Loucy (cell line): Measurements from ENCODE around the gene PTGER3.

ENCODE experiments used
- H2AFZ ChIP-seq: fragments of 200-600 bp; sonication (generic); 2 replicates; pipeline ENCODE4 v1.6.0; 2016; ENCODE audit warnings: antibody characterized with exemption, mild to moderate bottlenecking, low read length, moderate library complexity
- H3F3A ChIP-seq: fragments of 200-600 bp; 2 replicates; pipeline ENCODE4 v1.6.0; 2016; ENCODE audit warnings: antibody characterized with exemption, low read depth, mild to moderate bottlenecking
- H3K27me3 ChIP-seq: fragments of 200-600 bp; sonication (generic); 2 replicates; pipeline ENCODE4 v1.6.1; 2014; ENCODE audit warnings: low read length, mild to moderate bottlenecking; ENCODE audit not compliant: insufficient read depth, poor library complexity, severe bottlenecking
- H3K36me3 ChIP-seq: fragments of 200-600 bp; sonication (generic); 2 replicates; pipeline ENCODE4 v1.6.1; 2016; ENCODE audit warnings: low read length; ENCODE audit not compliant: insufficient read depth
- H3K4me1 ChIP-seq: fragments of 200-600 bp; sonication (generic); 2 replicates; pipeline ENCODE4 v1.5.1; 2014; ENCODE audit warnings: low read length, mild to moderate bottlenecking; ENCODE audit not compliant: insufficient read depth, poor library complexity, severe bottlenecking
- H3K4me2 ChIP-seq: fragments of 200-600 bp; sonication (generic); 2 replicates; pipeline ENCODE4 v1.6.0; 2014; ENCODE audit warnings: antibody characterized with exemption, low read length, low read depth, mild to moderate bottlenecking; ENCODE audit not compliant: poor library complexity, severe bottlenecking
- H3K4me3 ChIP-seq: fragments of 200-600 bp; sonication (generic); 2 replicates; pipeline ENCODE4 v1.5.1; 2014; ENCODE audit warnings: low read length, mild to moderate bottlenecking, mixed read lengths; ENCODE audit not compliant: poor library complexity, severe bottlenecking
- H3K79me2 ChIP-seq: fragments of 200-600 bp; sonication (generic); 2 replicates; pipeline ENCODE4 v1.6.1; 2014; ENCODE audit warnings: low read length; ENCODE audit not compliant: insufficient read depth
- H3K9ac ChIP-seq: fragments of 200-600 bp; sonication (generic); 2 replicates; pipeline ENCODE4 v1.6.0; 2014; ENCODE audit warnings: mild to moderate bottlenecking, low read depth, low read length, moderate library complexity; ENCODE audit not compliant: poor library complexity, severe bottlenecking
- H3K9me2 ChIP-seq: fragments of 200-600 bp; sonication (generic); replicated peaks from 2 replicates; pipeline ENCODE4 v1.6.1; 2016; ENCODE audit warnings: low read depth, low read length, mixed read lengths
- H3K9me3 ChIP-seq: fragments of 200-600 bp; sonication (generic); 2 replicates; pipeline ENCODE4 v1.6.1; 2014; ENCODE audit warnings: mild to moderate bottlenecking, antibody characterized with exemption, low read length, low read depth; ENCODE audit not compliant: insufficient read depth
- H4K20me1 ChIP-seq: fragments of 200-600 bp; sonication (generic); 2 replicates; pipeline ENCODE4 v1.6.0; 2014; ENCODE audit warnings: antibody characterized with exemption, low read length, mild to moderate bottlenecking; ENCODE audit not compliant: insufficient read depth, poor library complexity, severe bottlenecking
- CTCF ChIP-seq: fragments of 200-600 bp; sonication (generic); conservative IDR thresholded peaks from 2 replicates; pipeline ENCODE4 v1.5.1; 2014; ENCODE audit warnings: mild to moderate bottlenecking, antibody characterized with exemption, low read length
- EZH2phosphoT487 ChIP-seq: fragments of 200-600 bp; IDR thresholded peaks from 2 replicates; pipeline ENCODE4 v1.6.1; 2018; ENCODE audit warnings: antibody characterized with exemption, mild to moderate bottlenecking, moderate library complexity, borderline replicate concordance

Gene PTGER3

GRCh38 chr1:71074681-71075080 is 27.1 kb upstream of the PTGER3 start:
- Histone ChIP-seq H3K9me2 (no peaks in the 10 kb centered on the region), H3K36me3 (peaks cover 77% of the 10 kb centered on the region), H3K9me3 (no peaks in the 10 kb centered on the region), H2AFZ (no peak overlapping the region), H3K79me2 (peaks cover 84% of the 10 kb centered on the region), H3F3A (0 out of 2 replicates have a peak, but pooled peaks cover under 1% of the 10 kb centered on the region), H3K27me3 (no peaks in the 10 kb centered on the region), H3K4me3 (peak overlapping the region; percentile 17), H3K9ac (no peak overlapping the region), H4K20me1 (peaks cover 88% of the 10 kb centered on the region), H3K4me2 (peak overlapping the region; percentile 91), H3K4me1 (peaks cover 49% of the 10 kb centered on the region)
- TF ChIP-seq EZH2phosphoT487 (no peak), CTCF (no peak)

GRCh38 chr1:71072273-71072672 is 24.7 kb upstream of the PTGER3 start:
- Histone ChIP-seq H3K4me1 (peaks cover 45% of the 10 kb centered on the region), H3K9me2 (no peaks in the 10 kb centered on the region), H3K79me2 (peaks cover 65% of the 10 kb centered on the region), H3K9ac (no peak overlapping the region), H3K9me3 (no peaks in the 10 kb centered on the region), H3K27me3 (no peaks in the 10 kb centered on the region), H3F3A (peaks cover 2% of the 10 kb centered on the region; the same call in 1 of the 2 replicates), H3K4me3 (no peak overlapping the region), H2AFZ (no peak overlapping the region), H3K4me2 (no peak overlapping the region), H4K20me1 (peaks cover 64% of the 10 kb centered on the region), H3K36me3 (peaks cover 91% of the 10 kb centered on the region)
- TF ChIP-seq EZH2phosphoT487 (no peak), CTCF (no peak)

GRCh38 chr1:71071720-71072119 is 24.1 kb upstream of the PTGER3 start:
- H3F3A ChIP-seq = peaks cover 2% of the 10 kb centered on the region; the same call in 1 of the 2 replicates
- H2AFZ ChIP-seq = no peak overlapping the region
- peaks cover 59% of the 10 kb centered on the region for H4K20me1 ChIP-seq
- H3K9me3 ChIP-seq = no peaks in the 10 kb centered on the region
- peak overlapping the region; percentile 6 for H3K4me2 ChIP-seq
- TF ChIP-seq CTCF = no peak
- no peak for TF ChIP-seq EZH2phosphoT487
- H3K9ac ChIP-seq = no peak overlapping the region
- H3K36me3 ChIP-seq = peaks cover 92% of the 10 kb centered on the region
- H3K4me3 ChIP-seq = no peak overlapping the region
- H3K4me1 ChIP-seq = peaks cover 45% of the 10 kb centered on the region
- H3K9me2 ChIP-seq = no peaks in the 10 kb centered on the region
- H3K79me2 ChIP-seq = peaks cover 60% of the 10 kb centered on the region
- H3K27me3 ChIP-seq = no peaks in the 10 kb centered on the region
